HG03520 (cell line): ENCODE results near the gene CLDN7.
"Not testable (repeated sequence)": the region's sequence is repeated elsewhere in the genome, so short reads cannot be mapped to it uniquely, and the experiment has no call there.

Source experiments
- ATAC-seq: cut with Tn5 transposase; IDR thresholded peaks from one replicate; pipeline ENCODE4 v1.9.1; 2021; ENCODE audit warnings: mild to moderate bottlenecking, moderate library complexity; ENCODE audit not compliant: unreplicated experiment

Gene CLDN7

DNA sequence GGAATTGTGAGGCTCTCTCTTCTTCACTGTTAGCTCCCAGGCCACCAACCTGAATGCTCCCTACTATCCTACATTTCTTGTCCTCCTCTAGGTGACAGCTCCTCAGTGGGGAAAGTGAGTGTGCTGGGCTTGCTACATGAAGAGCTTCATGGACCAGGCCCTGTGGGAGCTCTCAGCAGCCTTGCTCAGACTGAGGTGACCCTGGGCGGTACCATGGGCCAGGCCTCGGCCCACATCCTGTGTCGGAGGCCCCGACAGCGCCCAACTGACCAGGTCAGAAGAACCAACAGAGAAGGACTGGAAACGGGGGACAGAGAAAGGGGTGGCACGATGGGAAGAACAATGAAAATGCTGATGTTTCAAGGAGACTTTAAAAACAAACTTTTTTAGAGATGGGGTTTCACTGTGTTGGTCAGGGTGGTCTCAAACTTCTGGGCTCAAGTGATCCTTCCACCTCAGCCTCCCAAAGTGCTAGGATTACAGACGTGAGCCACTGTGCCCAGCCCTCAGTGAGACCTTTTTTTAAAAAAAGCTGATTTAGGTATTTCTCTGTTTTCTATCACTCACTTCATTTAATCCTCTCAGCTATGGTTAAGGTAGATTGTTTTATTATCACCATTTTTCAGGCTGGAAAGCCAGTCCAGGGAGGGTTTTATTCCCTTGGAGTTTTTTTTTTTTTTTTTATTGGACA lies 5.4 kb downstream of the CLDN7 start:
- ATAC-seq: no peak

GRCh38 chr17:7254511-7254910 lies 7.8 kb downstream of the CLDN7 start:
- no peak for ATAC-seq

- no peak for ATAC-seq
Observed at GRCh38 chr17:7253082-7253481, 9.2 kb downstream of the CLDN7 start.

GRCh38 chr17:7252176-7253043 lies 9.9 kb downstream of the CLDN7 start, which contains the start of gene ELP5:
TSS of gene ELP5 (plus strand) at chr17:7252215. CDS start at chr17:7252551, 336 bp downstream.
- peak; percentile 41 for ATAC-seq

DNA sequence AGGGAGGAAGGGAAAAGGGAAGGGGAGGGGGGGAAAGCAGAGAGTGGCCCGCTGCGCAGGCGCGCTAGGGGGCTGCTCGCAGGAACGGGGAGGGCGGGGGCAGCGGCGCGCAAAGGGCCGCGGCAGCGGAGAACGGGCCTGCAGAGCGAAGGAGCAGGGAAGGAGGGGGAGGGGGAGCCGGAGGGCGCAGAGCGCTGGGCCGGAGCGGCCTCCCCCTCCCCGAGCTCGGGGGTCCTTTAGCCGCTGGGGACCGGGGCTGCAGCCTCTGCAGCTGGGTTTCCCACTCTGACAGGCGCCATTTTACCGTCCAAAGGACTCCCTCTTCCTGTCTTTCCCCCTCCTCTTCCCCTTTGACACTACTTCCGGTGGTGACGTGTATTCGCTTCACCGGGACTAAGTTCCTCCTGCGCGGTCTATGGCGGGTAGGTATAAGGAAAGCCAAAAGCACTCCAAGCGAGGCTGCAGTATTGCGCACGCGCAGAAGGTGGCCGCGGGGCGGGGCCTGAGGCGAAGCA lies 10.6 kb downstream of the CLDN7 start, which contains the start of gene CTDNEP1:
Gene CTDNEP1 (minus strand): TSS at position 74 of the 515 bp plus-strand sequence. CDS start 438 bp downstream, outside the sequence.
- peak; percentile 79 for ATAC-seq

GRCh38 chr17:7250695-7251627 lies 11.3 kb downstream of the CLDN7 start:
- no peak for ATAC-seq

- no peak for ATAC-seq
Observed at GRCh38 chr17:7249830-7250229, 12.4 kb downstream of the CLDN7 start.

DNA sequence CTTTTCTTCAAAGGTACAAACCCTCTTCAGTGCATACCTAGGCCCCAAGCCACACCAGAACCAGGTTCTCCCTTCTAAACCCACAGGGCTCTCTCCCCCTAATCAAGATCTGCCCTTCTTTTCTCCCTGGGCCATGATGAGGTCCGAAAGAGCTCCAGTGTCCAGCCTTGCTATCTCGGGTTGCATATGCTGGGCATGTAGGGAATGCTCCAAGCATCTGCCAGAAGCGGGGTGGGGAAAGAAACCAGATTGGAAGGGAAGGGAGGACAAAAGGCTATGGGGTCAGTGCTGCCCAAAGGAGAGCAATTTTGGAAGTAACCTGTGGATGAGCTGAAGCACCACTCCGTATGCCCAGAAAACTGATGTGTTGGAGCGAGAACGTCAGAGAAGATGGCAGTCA lies 13.1 kb downstream of the CLDN7 start:
- no peak for ATAC-seq

DNA sequence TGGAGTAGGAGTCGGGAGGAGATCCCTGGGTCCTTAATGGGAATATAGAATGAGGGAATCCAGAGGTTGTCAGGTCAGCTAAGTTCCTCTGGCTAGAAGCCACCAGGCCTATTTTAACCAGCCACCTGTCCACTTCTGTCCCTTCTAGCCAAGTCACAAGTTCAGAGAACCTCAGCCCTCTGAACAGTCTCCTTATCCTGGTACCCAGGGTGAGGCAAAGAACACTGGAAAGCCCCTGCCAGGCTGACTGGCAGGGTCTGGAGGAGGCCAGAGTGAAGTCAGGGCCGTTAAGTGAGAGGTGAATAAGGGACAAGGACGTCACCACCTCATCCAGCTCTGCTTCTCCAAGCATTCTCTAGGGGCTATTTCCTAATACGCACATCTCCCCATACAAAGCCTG lies 13.5 kb downstream of the CLDN7 start:
- ATAC-seq: no peak

DNA sequence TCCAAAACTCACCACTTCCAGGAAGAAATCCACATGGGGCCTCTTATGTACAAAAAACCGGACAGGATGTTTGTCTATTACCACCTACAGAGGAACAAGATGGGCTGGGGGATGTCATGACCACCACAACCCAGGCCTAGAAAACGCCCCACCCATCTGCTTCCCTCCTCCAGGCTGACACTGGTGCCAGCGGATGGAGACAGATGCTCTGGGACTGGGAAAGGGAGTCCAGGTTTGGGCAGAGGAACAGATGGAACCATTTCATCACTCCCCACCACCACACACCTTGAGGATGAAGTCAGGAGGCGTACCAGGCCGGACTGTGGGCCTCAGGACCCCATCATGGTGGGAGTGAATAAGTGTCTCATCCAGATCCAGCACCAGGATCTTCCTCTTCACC lies 15.5 kb downstream of the CLDN7 start:
- no peak for ATAC-seq

GRCh38 chr17:7243838-7244237 lies 18.4 kb downstream of the CLDN7 start:
- not testable (repeated sequence) for ATAC-seq

DNA sequence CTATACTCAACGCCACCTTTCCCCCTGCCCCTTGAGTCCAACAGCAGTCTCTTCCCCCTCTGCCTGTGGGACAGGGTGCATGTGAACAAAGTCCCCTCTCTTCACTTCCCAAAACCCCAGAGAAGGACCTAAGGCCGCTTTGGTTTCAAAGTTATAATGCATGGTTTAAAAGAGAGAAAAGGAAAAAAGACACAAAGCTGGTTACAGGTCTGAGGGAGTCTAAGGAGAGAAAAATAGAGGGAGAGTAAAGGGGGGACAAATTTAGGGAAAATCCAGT lies 18.9 kb downstream of the CLDN7 start:
- no peak for ATAC-seq

- peak; percentile 33 for ATAC-seq
Observed at GRCh38 chr17:7242717-7243452, 19.4 kb downstream of the CLDN7 start.

- ATAC-seq: peak; percentile 26
Observed at GRCh38 chr17:7241783-7242716, 20.2 kb downstream of the CLDN7 start, which contains the start of gene GABARAP. TSS of gene GABARAP (minus strand) at chr17:7242449. CDS start at chr17:7242330, 119 bp downstream.

- ATAC-seq: no peak
Observed at GRCh38 chr17:7241090-7241733, 21.1 kb downstream of the CLDN7 start.

DNA sequence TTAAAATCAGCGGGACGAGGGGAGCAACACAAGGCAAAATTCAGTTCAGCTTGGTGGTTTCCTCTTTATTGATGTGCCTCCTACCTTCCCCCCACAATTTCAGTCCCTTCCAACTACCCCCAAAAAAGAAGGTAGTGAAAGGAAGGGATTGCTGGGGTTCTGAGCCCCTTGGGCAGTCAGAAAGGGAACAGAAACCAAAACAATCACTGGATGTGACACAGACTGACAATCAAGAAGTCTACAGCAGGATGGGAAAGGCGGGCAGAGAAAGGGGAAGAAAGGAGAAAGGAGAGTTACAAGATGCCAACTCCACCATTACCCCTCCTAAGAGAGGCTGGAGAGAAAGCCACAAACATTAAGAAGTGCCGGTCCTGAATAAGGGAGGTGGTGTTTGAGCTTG lies 21.9 kb downstream of the CLDN7 start:
- no peak for ATAC-seq

DNA sequence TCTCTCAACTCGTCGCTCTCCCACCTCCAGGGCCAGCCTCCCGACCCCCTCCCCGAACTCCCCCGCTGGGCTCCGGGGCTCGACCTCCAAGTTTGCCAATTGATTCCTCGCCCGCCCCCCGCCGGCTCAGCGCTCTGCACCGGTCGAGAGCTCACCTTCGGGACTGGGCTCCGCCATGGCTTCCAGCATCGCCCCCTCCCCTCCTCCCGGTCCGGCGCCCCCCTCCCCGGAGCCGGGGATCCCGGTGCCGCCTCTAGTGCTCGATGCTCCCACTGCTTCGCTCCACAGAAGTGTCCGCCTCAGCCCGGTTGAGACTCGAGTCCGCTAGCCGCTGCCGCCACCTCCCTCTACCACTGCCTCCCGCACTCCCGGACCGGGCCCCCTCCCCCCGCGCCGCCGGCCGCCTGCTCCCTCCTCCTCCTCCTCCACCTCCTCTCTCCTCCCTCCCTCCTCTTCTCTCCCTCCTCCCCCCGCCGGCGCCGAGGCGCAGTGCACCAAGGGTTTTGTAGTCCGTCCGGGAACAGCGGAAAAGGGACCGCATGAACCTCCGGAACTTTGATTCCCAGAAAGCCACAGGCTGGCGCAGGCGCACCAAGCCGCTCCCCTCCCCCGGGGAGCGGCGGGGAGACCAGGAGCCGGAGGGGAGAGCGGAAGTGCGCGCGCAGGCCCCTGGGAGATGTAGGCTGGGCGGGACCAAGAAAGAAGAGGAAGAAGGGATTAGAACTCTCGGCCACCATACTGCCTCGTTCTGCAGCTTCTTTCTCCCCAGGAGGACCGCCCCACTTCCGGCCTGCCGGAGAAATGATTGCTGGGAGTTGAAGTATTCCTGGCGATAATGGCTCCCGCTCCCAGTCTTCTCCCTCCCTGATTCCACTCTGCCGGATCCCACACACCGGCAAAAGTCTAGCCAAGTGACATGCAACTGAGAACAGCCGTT lies 22.9 kb downstream of the CLDN7 start, which contains the start of gene PHF23:
Gene PHF23 (minus strand): TSS at position 367 of the 937 bp plus-strand sequence. CDS start 178 bp downstream, at position 189.
- ATAC-seq: peak; percentile 39
